IMR-90 (cell line): ENCODE data around the gene AIRE. TPM values are rescaled to one million over a fixed set of nuclear protein-coding genes. Genes with fewer than 3 reads are reported as not detected.

Source experiments
- ATAC-seq: fragments of 200-7000 bp; cut with Tn5 transposase; 2 replicates; pipeline ENCODE4 v1.9.1; 2020; ENCODE audit warnings: low read depth, mild to moderate bottlenecking, moderate library complexity
- BruUV-seq: library from RNA; stranded (reverse); fragments of 400-500 nt; replicated peaks from 2 replicates; lab custom pipeline; 2021; lab: Mats Ljungman, UMichigan
- CTCF ChIA-PET: fragments of 300-600 bp; formaldehyde crosslinking; extraction: SDS; loops from one replicate; lab custom pipeline; 2021; ENCODE audit warnings: antibody characterized with exemption; lab: Yijun Ruan, JAX
- POLR2A ChIA-PET: fragments of 300-600 bp; sonication (Branson Sonifier 250); formaldehyde crosslinking; loops from one replicate; lab custom pipeline; 2022; ENCODE audit warnings: antibody characterized with exemption; ENCODE audit not compliant: unreplicated experiment; lab: Charles Lee
- DNase-seq: peaks from one replicate; pipeline ENCODE4 v3.0.0; 2013
- H2AFZ ChIP-seq: replicated peaks from 2 replicates; pipeline ENCODE3; 2013; ENCODE audit warnings: low read length, mild to moderate bottlenecking; ENCODE audit not compliant: poor library complexity
- H2AK5ac ChIP-seq: 2 replicates; pipeline ENCODE4 v1.6.1; 2013; ENCODE audit warnings: low read depth, low read length, inconsistent platforms
- H2AK9ac ChIP-seq: replicated peaks from 2 replicates; pipeline ENCODE3; 2013; ENCODE audit warnings: mild to moderate bottlenecking, low read depth, low read length, moderate library complexity; ENCODE audit not compliant: poor library complexity
- H2BK120ac ChIP-seq: 2 replicates; pipeline ENCODE4 v1.6.1; 2013; ENCODE audit warnings: low read depth, low read length, inconsistent platforms
- H2BK15ac ChIP-seq: 3 replicates; pipeline ENCODE4 v1.6.1; 2013; ENCODE audit warnings: low read depth, low read length, inconsistent platforms
- H2BK20ac ChIP-seq: 2 replicates; pipeline ENCODE4 v1.6.1; 2013; ENCODE audit warnings: low read depth, mild to moderate bottlenecking, inconsistent platforms, low read length, moderate library complexity
- H2BK5ac ChIP-seq: 2 replicates; pipeline ENCODE4 v1.6.1; 2013; ENCODE audit warnings: mild to moderate bottlenecking, low read depth, low read length, inconsistent platforms; ENCODE audit not compliant: poor library complexity, severe bottlenecking
- H3K14ac ChIP-seq: replicated peaks from 2 replicates; pipeline ENCODE4 v1.6.1; 2013; ENCODE audit warnings: low read depth, low read length, inconsistent platforms
- H3K18ac ChIP-seq: 2 replicates; pipeline ENCODE4 v1.6.1; 2013; ENCODE audit warnings: low read depth, low read length, control low read depth
- H3K23ac ChIP-seq: 2 replicates; pipeline ENCODE4 v1.6.1; 2013; ENCODE audit warnings: low read depth, low read length, inconsistent platforms
- H3K27ac ChIP-seq: 2 replicates; pipeline ENCODE4 v1.5.1; 2013; ENCODE audit warnings: mild to moderate bottlenecking, control low read depth, low read length; ENCODE audit not compliant: insufficient read depth
- H3K27me3 ChIP-seq: 2 replicates; pipeline ENCODE4 v1.6.1; 2013; ENCODE audit warnings: low read length; ENCODE audit not compliant: control insufficient read depth, insufficient read depth
- H3K36me3 ChIP-seq: 2 replicates; pipeline ENCODE4 v1.6.1; 2013; ENCODE audit warnings: low read length, mixed read lengths; ENCODE audit not compliant: control insufficient read depth, insufficient read depth
- H3K4ac ChIP-seq: 2 replicates; pipeline ENCODE4 v1.6.1; 2013; ENCODE audit warnings: low read depth, low read length, inconsistent platforms
- H3K4me1 ChIP-seq: 2 replicates; pipeline ENCODE4 v1.6.1; 2013; ENCODE audit warnings: low read length, mixed read lengths; ENCODE audit not compliant: control insufficient read depth, insufficient read depth
- H3K4me2 ChIP-seq: 2 replicates; pipeline ENCODE4 v1.6.1; 2013; ENCODE audit warnings: low read depth, mild to moderate bottlenecking, control low read depth, low read length, moderate library complexity
- H3K4me3 ChIP-seq: 2 replicates; pipeline ENCODE4 v1.5.1; 2013; ENCODE audit warnings: low read depth, mild to moderate bottlenecking, control low read depth, low read length, moderate library complexity; ENCODE audit not compliant: insufficient read depth
- H3K56ac ChIP-seq: 2 replicates; pipeline ENCODE4 v1.6.1; 2013; ENCODE audit warnings: low read length, inconsistent platforms; ENCODE audit not compliant: insufficient read depth; ENCODE audit errors: extremely low read depth
- H3K79me1 ChIP-seq, 2 experiments: 2 replicates each; pipeline ENCODE4 v1.6.1; 2013; ENCODE audit warnings: low read length in 2 of 2, inconsistent platforms in 1 of 2, low read depth in 1 of 2
- H3K9ac ChIP-seq: 2 replicates; pipeline ENCODE4 v1.6.1; 2013; ENCODE audit warnings: low read depth, low read length, control low read depth
- H3K9me1 ChIP-seq: 2 replicates; pipeline ENCODE4 v1.6.1; 2013; ENCODE audit warnings: low read length, inconsistent platforms; ENCODE audit not compliant: insufficient read depth
- H3K9me3 ChIP-seq: 2 replicates; pipeline ENCODE4 v1.6.1; 2013; ENCODE audit warnings: low read length; ENCODE audit not compliant: control insufficient read depth, insufficient read depth
- H4K20me1 ChIP-seq: 2 replicates; pipeline ENCODE4 v1.6.1; 2013; ENCODE audit warnings: low read length, inconsistent platforms; ENCODE audit not compliant: insufficient read depth
- H4K5ac ChIP-seq: 2 replicates; pipeline ENCODE4 v1.6.1; 2013; ENCODE audit warnings: mild to moderate bottlenecking, low read depth, low read length, control low read depth
- H4K8ac ChIP-seq, 2 experiments: 2 replicates each; pipeline ENCODE4 v1.6.1; 2013; ENCODE audit warnings: low read depth in 2 of 2, low read length in 2 of 2, control low read depth in 1 of 2, inconsistent platforms in 1 of 2
- H4K91ac ChIP-seq: 2 replicates; pipeline ENCODE4 v1.6.1; 2013; ENCODE audit warnings: low read depth, low read length, inconsistent platforms; ENCODE audit not compliant: insufficient read depth
- CEBPB ChIP-seq: IDR thresholded peaks from 2 replicates; pipeline ENCODE4 v1.6.1; 2012; ENCODE audit warnings: low read depth, low read length, improper control_type of control experiment
- MXI1 ChIP-seq: IDR thresholded peaks from 2 replicates; pipeline ENCODE4 v1.6.1; 2012; ENCODE audit warnings: low read depth, mild to moderate bottlenecking, low read length, moderate library complexity, borderline replicate concordance
- WGBS, 2 experiments: methylation state at CpG; one replicate each; pipeline versions ENCODE4 v1.1.5 to v1.1.7; 2013; ENCODE audit warnings: missing lambda C conversion rate in 2 of 2; ENCODE audit not compliant: insufficient read length in 1 of 2; ENCODE audit errors: extremely low coverage in 2 of 2; 5-methylcytosine and 5-hydroxymethylcytosine counted together
- dilution Hi-C: fragments of 300-500 bp; cut with HindIII; formaldehyde crosslinking; loops from one replicate; pipeline ENCODE4 v1.14.3; 2018; ENCODE audit warnings: low sequenced_read_pairs; ENCODE audit not compliant: unreplicated experiment
- in situ Hi-C: fragments of 300-500 bp; cut with MboI; formaldehyde crosslinking; loops from 3 replicates; pipeline ENCODE4 v1.14.3; 2019; ENCODE audit warnings: low sequenced_read_pairs, inconsistent platforms, mixed read lengths
- intact Hi-C: fragments of 100-400 bp; cut with micrococcal nuclease; formaldehyde crosslinking; loops from 2 replicates; pipeline ENCODE4 v1.10.0; 2022
- polyA plus RNA-seq, 3 experiments: library from polyadenylated mRNA; depleted of rRNA; stranded (reverse); fragments of >200 nt; gene quantifications; 2 replicates each; pipeline ENCODE4 v1.2.3, GENCODE V29; 2012; ENCODE audit warnings: low replicate concordance in 1 of 3
- total RNA-seq: library from RNA; depleted of rRNA; stranded (reverse); fragments of >200 nt; gene quantifications from 2 replicates; pipeline ENCODE4 v1.2.3, GENCODE V29; 2012

Gene AIRE
- total and polyA plus RNA-seq, 2 of the 4 experiments (the other 2 are of a cell fraction), result 0.05 TPM; not detected in 1

- intact Hi-C loops (no loop called here), dilution Hi-C loops (no loop called here), in situ Hi-C loops (no loop called here)
- Histone ChIP-seq H4K8ac (no peak overlapping the region), H3K4me3 (no peak overlapping the region), H4K20me1 (no peaks in the 10 kb centered on the region), H3K23ac (no peak overlapping the region), H3K79me1 (no peaks in the 10 kb centered on the region), H3K14ac (no peak overlapping the region), H3K9ac (no peak overlapping the region), H2BK20ac (no peak overlapping the region), H3K4me1 (no peaks in the 10 kb centered on the region), H2BK15ac (no peak overlapping the region), H4K91ac (no peak overlapping the region), H3K36me3 (no peaks in the 10 kb centered on the region), H3K27me3 (peaks cover 18% of the 10 kb centered on the region), H3K4ac (no peak overlapping the region), H3K9me1 (no peaks in the 10 kb centered on the region), H2AFZ (no peak overlapping the region), H2BK5ac (no peak overlapping the region), H2BK120ac (no peak overlapping the region), H3K18ac (no peak overlapping the region), H2AK5ac (no peak overlapping the region), H4K5ac (no peak overlapping the region), H3K27ac (no peak overlapping the region), H2AK9ac (no peak overlapping the region), H3K4me2 (no peak overlapping the region), H3K56ac (no peak overlapping the region), H3K9me3 (peaks cover 8% of the 10 kb centered on the region)
- ATAC-seq (peak; percentile 81), DNase-seq (peak; percentile 46)
- 82% methylated on average over 7 of the region's 11 CpGs; no CpG with 5 or more reads in 1 of the 2 experiments for WGBS, 2 experiments
- CTCF ChIA-PET, result no interaction called here
- BruUV-seq, result no TSS peak
- no peak for TF ChIP-seq CEBPB
- TF ChIP-seq MXI1, result no peak
- POLR2A ChIA-PET, result no interaction called here
Measured at GRCh38 chr21:44255511-44255981, 30.1 kb upstream of the AIRE start.
